Measurements from ENCODE around the gene REPIN1. TPM values are rescaled to one million over a fixed set of nuclear protein-coding genes. Genes with fewer than 3 reads are reported as not detected.

REPIN1 gene
- total and polyA plus RNA-seq, 9 of the 15 experiments (the other 6 are each of a cell fraction or from before 2014, with no cell fraction given): 8.1 to 283 (median 94.3) TPM

DNA sequence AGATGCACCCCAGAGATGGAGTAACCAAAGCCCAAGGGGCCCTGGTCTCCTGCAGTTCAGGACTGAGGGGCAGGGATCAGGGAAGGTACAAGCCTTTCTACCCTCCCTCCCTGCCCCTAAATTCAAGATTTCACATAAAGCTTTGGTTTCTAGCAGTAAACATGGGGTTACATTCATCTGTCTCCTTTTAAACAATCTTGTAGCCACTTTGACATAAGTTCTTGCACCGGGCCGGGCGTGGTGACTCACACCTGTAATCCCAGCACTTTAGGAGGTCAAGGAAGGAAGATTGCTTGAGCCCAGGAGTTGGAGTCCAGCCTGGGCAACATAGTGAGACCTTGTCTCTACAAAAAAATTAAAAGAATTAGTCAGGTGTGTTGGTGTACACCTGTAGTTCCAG is 41.3 kb upstream of the REPIN1 start:
- Histone ChIP-seq H3K36me3 (ENCODE audit: control insufficient read depth, insufficient read depth, low read length) (peaks cover 79% of the 10 kb centered on the region), H3K4me3 (no peak overlapping the region), H4K20me1 (replicated peaks; ENCODE audit: control insufficient read depth, insufficient read depth, low read length) (no peaks in the 10 kb centered on the region; the same call in 1 of the 2 replicates), H3K9me1 (ENCODE audit: control insufficient read depth, insufficient read depth, low read length) (no peaks in the 10 kb centered on the region), H3K9ac (ENCODE audit: insufficient read depth in 1 of 2, low read depth in 2 of 2, low read length in 2 of 2) (no peak overlapping the region), H3K4me2 (ENCODE audit: insufficient read depth, low read length) (no peak overlapping the region), H3K4me1 (replicated peaks in 1 of 2; ENCODE audit: control insufficient read depth in 2 of 2, insufficient read depth in 2 of 2, low read length in 2 of 2) (peaks cover 14 to 42% of the 10 kb centered on the region in 2 experiments; a peak in 4 of 5 replicates), H2AFZ (ENCODE audit: low read depth, low read length) (no peak overlapping the region), H3K27ac (ENCODE audit: extremely low read depth, low read depth, low read length) (no peak overlapping the region), H3K79me2 (ENCODE audit: control insufficient read depth, insufficient read depth, low read length) (peaks cover 62% of the 10 kb centered on the region), H3K9me3 (replicated peaks; ENCODE audit: control insufficient read depth, insufficient read depth, low read depth, low read length) (no peaks in the 10 kb centered on the region), H3K27me3 (ENCODE audit: control insufficient read depth in 2 of 2, insufficient read depth in 2 of 2, low read length in 2 of 2) (no peaks in the 10 kb centered on the region)
- ChIA-PET CTCF (ENCODE audit: low intra/inter-chr PET ratio) (no interaction called here), POLR2A (interaction anchor here (1.7 kb wide), 1 partner anchor 26 kb away, joined by 5 read pairs; no protein-coding TSS in a partner anchor)
- no peak for DNase-seq (ENCODE audit: extremely low read depth in 1 of 4, low spot score in 3 of 4)
- no peak for FAIRE-seq
- no TSS peak for BruUV-seq (replicated peaks)
- in situ Hi-C loops (cut with MboI) (no loop called here), intact Hi-C loops (cut with micrococcal nuclease) (no loop called here)
- WGBS (ENCODE audit: insufficient coverage, low coverage, missing lambda C conversion rate): 100% methylated on average over 3 of the region's 3 CpGs
- ATAC-seq: no peak
- TF ChIP-seq CBX1 (IDR thresholded peaks at IDR 0.05; ENCODE audit: low read depth) (no peak), TOE1 (IDR thresholded peaks at IDR 0.05; ENCODE audit: borderline replicate concordance) (no peak), TOE1 (CRISPR knock-in tag; IDR thresholded peaks at IDR 0.05; ENCODE audit: borderline replicate concordance, low read depth) (no peak), ZBTB7A (IDR thresholded peaks at IDR 0.05; ENCODE audit: borderline replicate concordance, control insufficient read depth, low read depth, low read length) (no peak), BACH1 (tag; IDR thresholded peaks at IDR 0.05) (no peak), ZNF766 (CRISPR knock-in tag; conservative IDR thresholded peaks at IDR 0.05) (no peak), ZNF134 (CRISPR knock-in tag; conservative IDR thresholded peaks at IDR 0.05) (no peak), KLF16 (IDR thresholded peaks at IDR 0.05) (no peak), GATA2 (CRISPR knock-in tag; IDR thresholded peaks at IDR 0.05) (no peak)
- TF ChIP-seq, protein P1, sequence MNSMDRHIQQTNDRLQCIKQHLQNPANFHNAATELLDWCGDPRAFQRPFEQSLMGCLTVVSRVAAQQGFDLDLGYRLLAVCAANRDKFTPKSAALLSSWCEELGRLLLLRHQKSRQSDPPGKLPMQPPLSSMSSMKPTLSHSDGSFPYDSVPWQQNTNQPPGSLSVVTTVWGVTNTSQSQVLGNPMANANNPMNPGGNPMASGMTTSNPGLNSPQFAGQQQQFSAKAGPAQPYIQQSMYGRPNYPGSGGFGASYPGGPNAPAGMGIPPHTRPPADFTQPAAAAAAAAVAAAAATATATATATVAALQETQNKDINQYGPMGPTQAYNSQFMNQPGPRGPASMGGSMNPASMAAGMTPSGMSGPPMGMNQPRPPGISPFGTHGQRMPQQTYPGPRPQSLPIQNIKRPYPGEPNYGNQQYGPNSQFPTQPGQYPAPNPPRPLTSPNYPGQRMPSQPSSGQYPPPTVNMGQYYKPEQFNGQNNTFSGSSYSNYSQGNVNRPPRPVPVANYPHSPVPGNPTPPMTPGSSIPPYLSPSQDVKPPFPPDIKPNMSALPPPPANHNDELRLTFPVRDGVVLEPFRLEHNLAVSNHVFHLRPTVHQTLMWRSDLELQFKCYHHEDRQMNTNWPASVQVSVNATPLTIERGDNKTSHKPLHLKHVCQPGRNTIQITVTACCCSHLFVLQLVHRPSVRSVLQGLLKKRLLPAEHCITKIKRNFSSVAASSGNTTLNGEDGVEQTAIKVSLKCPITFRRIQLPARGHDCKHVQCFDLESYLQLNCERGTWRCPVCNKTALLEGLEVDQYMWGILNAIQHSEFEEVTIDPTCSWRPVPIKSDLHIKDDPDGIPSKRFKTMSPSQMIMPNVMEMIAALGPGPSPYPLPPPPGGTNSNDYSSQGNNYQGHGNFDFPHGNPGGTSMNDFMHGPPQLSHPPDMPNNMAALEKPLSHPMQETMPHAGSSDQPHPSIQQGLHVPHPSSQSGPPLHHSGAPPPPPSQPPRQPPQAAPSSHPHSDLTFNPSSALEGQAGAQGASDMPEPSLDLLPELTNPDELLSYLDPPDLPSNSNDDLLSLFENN (IDR thresholded peaks at IDR 0.05; ENCODE audit: low read depth in 2 of 2, low read length in 2 of 2): no peak
- TF ChIP-seq, protein P2, sequence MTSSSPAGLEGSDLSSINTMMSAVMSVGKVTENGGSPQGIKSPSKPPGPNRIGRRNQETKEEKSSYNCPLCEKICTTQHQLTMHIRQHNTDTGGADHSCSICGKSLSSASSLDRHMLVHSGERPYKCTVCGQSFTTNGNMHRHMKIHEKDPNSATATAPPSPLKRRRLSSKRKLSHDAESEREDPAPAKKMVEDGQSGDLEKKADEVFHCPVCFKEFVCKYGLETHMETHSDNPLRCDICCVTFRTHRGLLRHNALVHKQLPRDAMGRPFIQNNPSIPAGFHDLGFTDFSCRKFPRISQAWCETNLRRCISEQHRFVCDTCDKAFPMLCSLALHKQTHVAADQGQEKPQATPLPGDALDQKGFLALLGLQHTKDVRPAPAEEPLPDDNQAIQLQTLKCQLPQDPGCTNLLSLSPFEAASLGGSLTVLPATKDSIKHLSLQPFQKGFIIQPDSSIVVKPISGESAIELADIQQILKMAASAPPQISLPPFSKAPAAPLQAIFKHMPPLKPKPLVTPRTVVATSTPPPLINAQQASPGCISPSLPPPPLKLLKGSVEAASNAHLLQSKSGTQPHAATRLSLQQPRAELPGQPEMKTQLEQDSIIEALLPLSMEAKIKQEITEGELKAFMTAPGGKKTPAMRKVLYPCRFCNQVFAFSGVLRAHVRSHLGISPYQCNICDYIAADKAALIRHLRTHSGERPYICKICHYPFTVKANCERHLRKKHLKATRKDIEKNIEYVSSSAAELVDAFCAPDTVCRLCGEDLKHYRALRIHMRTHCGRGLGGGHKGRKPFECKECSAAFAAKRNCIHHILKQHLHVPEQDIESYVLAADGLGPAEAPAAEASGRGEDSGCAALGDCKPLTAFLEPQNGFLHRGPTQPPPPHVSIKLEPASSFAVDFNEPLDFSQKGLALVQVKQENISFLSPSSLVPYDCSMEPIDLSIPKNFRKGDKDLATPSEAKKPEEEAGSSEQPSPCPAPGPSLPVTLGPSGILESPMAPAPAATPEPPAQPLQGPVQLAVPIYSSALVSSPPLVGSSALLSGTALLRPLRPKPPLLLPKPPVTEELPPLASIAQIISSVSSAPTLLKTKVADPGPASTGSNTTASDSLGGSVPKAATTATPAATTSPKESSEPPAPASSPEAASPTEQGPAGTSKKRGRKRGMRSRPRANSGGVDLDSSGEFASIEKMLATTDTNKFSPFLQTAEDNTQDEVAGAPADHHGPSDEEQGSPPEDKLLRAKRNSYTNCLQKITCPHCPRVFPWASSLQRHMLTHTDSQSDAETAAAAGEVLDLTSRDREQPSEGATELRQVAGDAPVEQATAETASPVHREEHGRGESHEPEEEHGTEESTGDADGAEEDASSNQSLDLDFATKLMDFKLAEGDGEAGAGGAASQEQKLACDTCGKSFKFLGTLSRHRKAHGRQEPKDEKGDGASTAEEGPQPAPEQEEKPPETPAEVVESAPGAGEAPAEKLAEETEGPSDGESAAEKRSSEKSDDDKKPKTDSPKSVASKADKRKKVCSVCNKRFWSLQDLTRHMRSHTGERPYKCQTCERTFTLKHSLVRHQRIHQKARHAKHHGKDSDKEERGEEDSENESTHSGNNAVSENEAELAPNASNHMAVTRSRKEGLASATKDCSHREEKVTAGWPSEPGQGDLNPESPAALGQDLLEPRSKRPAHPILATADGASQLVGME (CRISPR knock-in tag; IDR thresholded peaks at IDR 0.05): no peak
- TF ChIP-seq, protein P3, sequence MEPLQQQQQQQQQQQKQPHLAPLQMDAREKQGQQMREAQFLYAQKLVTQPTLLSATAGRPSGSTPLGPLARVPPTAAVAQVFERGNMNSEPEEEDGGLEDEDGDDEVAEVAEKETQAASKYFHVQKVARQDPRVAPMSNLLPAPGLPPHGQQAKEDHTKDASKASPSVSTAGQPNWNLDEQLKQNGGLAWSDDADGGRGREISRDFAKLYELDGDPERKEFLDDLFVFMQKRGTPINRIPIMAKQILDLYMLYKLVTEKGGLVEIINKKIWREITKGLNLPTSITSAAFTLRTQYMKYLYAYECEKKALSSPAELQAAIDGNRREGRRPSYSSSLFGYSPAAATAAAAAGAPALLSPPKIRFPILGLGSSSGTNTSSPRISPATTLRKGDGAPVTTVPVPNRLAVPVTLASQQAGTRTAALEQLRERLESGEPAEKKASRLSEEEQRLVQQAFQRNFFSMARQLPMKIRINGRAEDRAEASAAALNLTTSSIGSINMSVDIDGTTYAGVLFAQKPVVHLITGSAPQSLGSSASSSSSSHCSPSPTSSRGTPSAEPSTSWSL (CRISPR knock-in tag; IDR thresholded peaks at IDR 0.05; ENCODE audit: borderline replicate concordance): no peak

Measured in K562 (cell line).